Uterus (tissue), 4 donors: ENCODE data around the gene GRIK2. TPM values are rescaled to one million over a fixed set of nuclear protein-coding genes. Genes with fewer than 3 reads are reported as not detected.

Experiments
- DNase-seq, 2 donors: peaks; one replicate each; pipeline ENCODE4 v3.0.0-alpha.2; 2019 to 2020
- H3K27ac ChIP-seq, 2 donors: fragments of 200-600 bp; sonication (generic); 1 replicate in 1 of 2; 2 replicates in 1 of 2; pipeline ENCODE4 v1.5.1; 2016 to 2018
- H3K27me3 ChIP-seq, 2 donors: fragments of 200-600 bp; sonication (generic); one replicate each; pipeline ENCODE4 v1.5.1; 2018 to 2019; ENCODE audit warnings: control low read depth in 1 of 2
- H3K36me3 ChIP-seq, 2 donors: fragments of 200-600 bp; sonication (generic); one replicate each; pipeline ENCODE4 v1.5.1; 2019; ENCODE audit warnings: control low read depth in 1 of 2
- H3K4me1 ChIP-seq, 2 donors: fragments of 200-600 bp; sonication (generic); one replicate each; pipeline ENCODE4 v1.5.1; 2018 to 2019; ENCODE audit warnings: control low read depth in 1 of 2
- H3K4me3 ChIP-seq, 2 donors: fragments of 200-600 bp; sonication (generic); 1 replicate in 1 of 2; 2 replicates in 1 of 2; pipeline ENCODE4 v1.5.1; 2018 to 2019; ENCODE audit warnings: mild to moderate bottlenecking in 1 of 2
- H3K9me3 ChIP-seq, 2 donors: fragments of 200-600 bp; sonication (generic); one replicate each; pipeline ENCODE4 v1.5.1; 2019; ENCODE audit warnings: control low read depth in 1 of 2
- POLR2A ChIP-seq, 2 donors: fragments of 450-650 bp; IDR thresholded peaks; one replicate each; pipeline ENCODE4 v1.6.1; 2016; ENCODE audit warnings: antibody characterized with exemption in 2 of 2, mild to moderate bottlenecking in 1 of 2, moderate library complexity in 1 of 2
- intact Hi-C: fragments of 100-400 bp; cut with DNase I; formaldehyde crosslinking; loops from one replicate; pipeline ENCODE4 v1.15.1; 2023; ENCODE audit warnings: low total_unique reads
- total RNA-seq, 4 donors: library from RNA; depleted of rRNA in 3 of 4; stranded (reverse); fragments of >200 nt in 3 of 4; gene quantifications; one replicate each; pipeline versions ENCODE4 v1.1.0 to v1.2.4, GENCODE V29; 2014 to 2023
- TF ChIP-seq, protein P1 (sequence below), 4 experiments: fragments of 200-600 bp in 2 of 4; fragments of 450-650 bp in 2 of 4; sonication (generic) in 2 of 4; IDR thresholded peaks; one replicate each; pipeline ENCODE4 v1.5.1; 2016 to 2019; ENCODE audit warnings: antibody characterized with exemption in 4 of 4, mild to moderate bottlenecking in 2 of 4, moderate library complexity in 1 of 4
- donor health status: DM: yes; HTN: yes; CAD: no.

GRIK2 gene
- total RNA-seq, 4 donors from 2014 or later, result 0.76 to 13.1 TPM; not detected in 2

DNA sequence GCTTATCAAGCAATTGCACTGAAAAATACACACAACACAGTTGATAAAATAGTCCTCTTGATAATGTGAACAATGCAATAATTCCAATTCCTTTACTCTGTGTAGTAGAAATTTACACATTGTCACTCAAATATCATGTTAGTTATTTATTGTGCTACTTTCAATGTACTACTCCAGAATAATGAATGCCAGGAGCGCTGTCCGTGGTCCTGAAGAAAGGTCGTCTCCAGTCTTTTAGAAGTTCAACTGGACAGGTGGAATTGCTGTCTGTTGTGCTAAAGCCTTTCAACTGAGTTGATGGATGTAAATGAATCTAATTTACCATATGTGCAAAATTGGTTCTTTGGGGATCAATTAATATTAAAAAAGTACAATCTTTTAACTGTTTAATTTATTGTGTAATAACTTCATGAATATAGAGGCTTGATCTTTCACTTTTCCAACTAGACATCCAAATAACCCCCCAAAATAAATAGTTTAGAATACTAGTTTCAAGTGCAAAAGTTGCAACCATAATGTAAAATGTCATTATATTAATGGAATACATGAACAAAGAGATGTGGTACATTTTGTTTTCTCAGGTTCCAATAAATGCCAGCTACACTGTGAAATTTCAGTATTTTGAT, 3.2 kb downstream of the GRIK2 start:
- TF ChIP-seq, protein P1, sequence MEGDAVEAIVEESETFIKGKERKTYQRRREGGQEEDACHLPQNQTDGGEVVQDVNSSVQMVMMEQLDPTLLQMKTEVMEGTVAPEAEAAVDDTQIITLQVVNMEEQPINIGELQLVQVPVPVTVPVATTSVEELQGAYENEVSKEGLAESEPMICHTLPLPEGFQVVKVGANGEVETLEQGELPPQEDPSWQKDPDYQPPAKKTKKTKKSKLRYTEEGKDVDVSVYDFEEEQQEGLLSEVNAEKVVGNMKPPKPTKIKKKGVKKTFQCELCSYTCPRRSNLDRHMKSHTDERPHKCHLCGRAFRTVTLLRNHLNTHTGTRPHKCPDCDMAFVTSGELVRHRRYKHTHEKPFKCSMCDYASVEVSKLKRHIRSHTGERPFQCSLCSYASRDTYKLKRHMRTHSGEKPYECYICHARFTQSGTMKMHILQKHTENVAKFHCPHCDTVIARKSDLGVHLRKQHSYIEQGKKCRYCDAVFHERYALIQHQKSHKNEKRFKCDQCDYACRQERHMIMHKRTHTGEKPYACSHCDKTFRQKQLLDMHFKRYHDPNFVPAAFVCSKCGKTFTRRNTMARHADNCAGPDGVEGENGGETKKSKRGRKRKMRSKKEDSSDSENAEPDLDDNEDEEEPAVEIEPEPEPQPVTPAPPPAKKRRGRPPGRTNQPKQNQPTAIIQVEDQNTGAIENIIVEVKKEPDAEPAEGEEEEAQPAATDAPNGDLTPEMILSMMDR (IDR thresholded peaks at IDR 0.05), result no peak
- intact Hi-C loops, result no loop called here
- H3K27me3 ChIP-seq, result peaks cover 0 to 39% of the 10 kb centered on the region in 2 donors

DNA sequence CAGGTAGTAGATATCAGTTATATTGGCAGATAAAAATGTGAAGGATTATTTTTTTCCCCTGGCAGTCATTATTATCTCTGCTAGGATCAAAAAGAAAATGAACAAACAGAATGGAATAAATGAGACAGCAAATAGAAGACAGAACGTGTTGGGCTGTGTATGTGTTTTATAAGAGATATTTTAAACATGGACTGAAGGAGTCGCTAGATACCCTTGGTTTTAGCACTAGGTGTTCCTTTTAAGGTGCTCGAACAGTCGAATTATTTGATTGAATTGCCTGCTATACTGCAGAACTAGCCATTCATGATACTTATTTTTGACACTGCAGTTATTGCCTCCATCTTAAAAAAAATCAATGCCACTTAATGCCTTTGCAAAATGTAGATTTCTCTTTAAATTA, 3.7 kb downstream of the GRIK2 start:
- Histone ChIP-seq H3K9me3 (no peaks in the 10 kb centered on the region), H3K27me3 (peaks cover 0 to 35% of the 10 kb centered on the region in 2 donors), H3K4me3 (no peak overlapping the region), H3K36me3 (no peaks in the 10 kb centered on the region), H3K4me1 (no peaks in the 10 kb centered on the region), H3K27ac (no peak overlapping the region)
- DNase-seq, result no peak
- intact Hi-C loops, result no loop called here
- TF ChIP-seq, protein P1 (IDR thresholded peaks at IDR 0.05), result no peak
- no peak for TF ChIP-seq POLR2A (IDR thresholded peaks at IDR 0.05)

More for the DNA sequence above, 3.2 kb downstream of the GRIK2 start:
- H3K9me3 ChIP-seq, result no peaks in the 10 kb centered on the region
- H3K27ac ChIP-seq, result no peak overlapping the region
- H3K36me3 ChIP-seq, result no peaks in the 10 kb centered on the region
- no peak for DNase-seq
- H3K4me1 ChIP-seq, result no peaks in the 10 kb centered on the region
- no peak overlapping the region for H3K4me3 ChIP-seq

DNA sequence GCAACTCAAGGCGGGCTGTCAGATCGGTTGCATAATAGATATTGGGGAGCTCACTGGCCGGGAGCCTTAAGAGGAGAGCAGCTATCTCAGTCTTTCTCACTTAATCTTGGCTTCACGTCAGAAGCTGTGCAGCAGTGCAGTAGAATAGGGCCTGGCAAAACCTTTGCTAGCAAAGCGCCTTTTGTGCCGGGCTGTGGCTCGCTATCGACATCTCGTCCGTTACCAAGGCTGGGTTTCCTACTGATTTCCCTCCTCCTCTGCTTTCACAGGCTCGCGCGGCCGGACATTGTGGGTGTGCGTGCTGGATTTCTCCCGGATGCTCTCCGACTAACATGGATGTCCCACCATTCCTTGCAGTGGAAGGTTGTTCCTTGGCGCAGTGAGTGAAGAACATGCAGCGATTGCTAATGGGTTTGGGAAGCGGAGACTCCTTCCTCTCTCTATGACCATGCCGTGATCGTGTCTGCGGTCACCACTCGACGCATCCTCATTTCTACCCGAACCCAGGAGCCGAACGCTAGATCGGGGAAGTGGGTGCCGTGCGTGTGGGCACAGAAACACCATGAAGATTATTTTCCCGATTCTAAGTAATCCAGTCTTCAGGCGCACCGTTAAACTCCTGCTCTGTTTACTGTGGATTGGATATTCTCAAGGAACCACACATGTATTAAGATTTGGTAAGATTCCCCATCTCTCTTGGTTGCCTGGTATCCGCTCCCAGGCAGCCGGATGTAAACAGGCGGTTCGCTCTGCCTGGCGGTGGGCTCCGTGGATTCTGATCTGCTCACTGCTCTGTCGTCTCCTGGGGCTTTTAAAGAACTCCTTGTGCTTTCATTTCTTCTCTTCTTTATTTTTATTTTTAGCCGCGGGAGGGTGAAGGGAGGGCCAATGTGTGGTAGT, 5.5 kb downstream of the GRIK2 start:
- H3K27ac ChIP-seq, result no peak overlapping the region
- H3K9me3 ChIP-seq, result no peaks in the 10 kb centered on the region
- no peak for DNase-seq
- intact Hi-C loops, result no loop called here
- H3K4me3 ChIP-seq, result no peak overlapping the region
- H3K4me1 ChIP-seq, result no peaks in the 10 kb centered on the region
- peaks cover 0 to 30% of the 10 kb centered on the region in 2 donors for H3K27me3 ChIP-seq
- no peak for TF ChIP-seq POLR2A (IDR thresholded peaks at IDR 0.05)
- TF ChIP-seq, protein P1 (IDR thresholded peaks at IDR 0.05), result no peak
- no peaks in the 10 kb centered on the region for H3K36me3 ChIP-seq

DNA sequence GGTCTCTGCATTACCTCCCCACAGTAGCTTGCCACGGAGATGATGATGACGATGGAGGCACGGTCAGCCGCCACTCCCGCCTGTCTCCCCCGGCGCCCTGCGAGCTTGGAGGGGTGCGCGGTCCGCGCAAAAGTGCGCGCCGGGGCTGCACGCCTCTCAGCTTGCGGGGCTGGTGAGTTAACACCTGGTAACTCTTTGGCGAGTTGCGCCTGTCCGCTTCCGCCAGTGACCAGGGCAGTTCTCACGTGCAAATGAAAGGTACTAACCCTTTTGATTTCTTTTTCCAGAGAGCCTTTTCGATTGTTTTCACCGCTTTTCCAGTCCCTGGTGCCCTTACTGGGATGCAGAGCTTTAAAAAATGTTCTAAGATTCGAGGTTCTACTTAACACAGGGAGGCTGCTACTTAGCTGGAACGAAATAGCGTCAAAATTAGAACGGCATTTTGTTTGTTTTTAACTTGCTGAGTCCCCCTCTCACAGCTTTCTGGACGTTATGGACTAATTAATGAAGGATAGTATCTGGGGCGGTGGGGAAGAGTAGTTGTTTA, 6.2 kb downstream of the GRIK2 start:
- H3K4me1 ChIP-seq, result no peaks in the 10 kb centered on the region
- no peak overlapping the region for H3K4me3 ChIP-seq
- TF ChIP-seq, protein P1 (IDR thresholded peaks at IDR 0.05), result no peak
- no peak for TF ChIP-seq POLR2A (IDR thresholded peaks at IDR 0.05)
- intact Hi-C loops, result no loop called here
- H3K27ac ChIP-seq, result no peak overlapping the region
- DNase-seq, result no peak
- H3K27me3 ChIP-seq, result peaks cover 0 to 23% of the 10 kb centered on the region in 2 donors
- H3K36me3 ChIP-seq, result no peaks in the 10 kb centered on the region
- H3K9me3 ChIP-seq, result no peaks in the 10 kb centered on the region
